H9 (cell line): ENCODE measurements around the gene PPM1M. TPM values are rescaled to one million over a fixed set of nuclear protein-coding genes. Genes with fewer than 3 reads are reported as not detected.

ENCODE experiments used
- DNase-seq: peaks from one replicate; pipeline ENCODE4 v3.0.0-alpha.2; 2017
- H2AFZ ChIP-seq: one replicate; pipeline ENCODE4 v1.6.1; 2013; ENCODE audit warnings: mild to moderate bottlenecking, low read length, control low read depth, moderate library complexity
- H2AK5ac ChIP-seq: 2 replicates; pipeline ENCODE4 v1.6.1; 2013; ENCODE audit warnings: low read length, control low read depth, mixed read lengths; ENCODE audit not compliant: insufficient read length
- H2BK120ac ChIP-seq: one replicate; pipeline ENCODE4 v1.6.1; 2013; ENCODE audit warnings: low read depth, mild to moderate bottlenecking, low read length, control low read depth, inconsistent platforms; ENCODE audit not compliant: poor library complexity, severe bottlenecking
- H2BK12ac ChIP-seq: 2 replicates; pipeline ENCODE4 v1.6.1; 2013; ENCODE audit warnings: low read length, control low read depth, mixed read lengths, low read depth; ENCODE audit not compliant: insufficient read length
- H2BK15ac ChIP-seq: 2 replicates; pipeline ENCODE4 v1.6.1; 2013; ENCODE audit warnings: low read depth, low read length, control low read depth
- H2BK20ac ChIP-seq: one replicate; pipeline ENCODE4 v1.6.1; 2013; ENCODE audit warnings: low read depth, mild to moderate bottlenecking, low read length, control low read depth, inconsistent platforms; ENCODE audit not compliant: poor library complexity, severe bottlenecking
- H2BK5ac ChIP-seq: 2 replicates; pipeline ENCODE4 v1.6.1; 2013; ENCODE audit warnings: low read length, control low read depth, mixed read lengths; ENCODE audit not compliant: insufficient read length
- H3K14ac ChIP-seq: 2 replicates; pipeline ENCODE4 v1.6.1; 2013; ENCODE audit warnings: low read length, control low read depth; ENCODE audit not compliant: insufficient read depth
- H3K18ac ChIP-seq: 2 replicates; pipeline ENCODE4 v1.6.1; 2013; ENCODE audit warnings: low read depth, mild to moderate bottlenecking, mixed read lengths, low read length, control low read depth; ENCODE audit not compliant: insufficient read length
- H3K23ac ChIP-seq: 2 replicates; pipeline ENCODE4 v1.6.1; 2013; ENCODE audit warnings: low read length, control low read depth, mixed read lengths, low read depth; ENCODE audit not compliant: insufficient read length
- H3K23me2 ChIP-seq: 2 replicates; pipeline ENCODE4 v1.6.1; 2013; ENCODE audit warnings: low read depth, mild to moderate bottlenecking, mixed read lengths, low read length, control low read depth; ENCODE audit not compliant: insufficient read length, poor library complexity, severe bottlenecking
- H3K27ac ChIP-seq: 2 replicates; pipeline ENCODE4 v1.5.1; 2013; ENCODE audit warnings: low read length, control low read depth, mixed read lengths, low read depth; ENCODE audit not compliant: insufficient read length
- H3K27me3 ChIP-seq: 2 replicates; pipeline ENCODE4 v1.6.1; 2013; ENCODE audit warnings: low read length, control low read depth, inconsistent platforms; ENCODE audit not compliant: insufficient read depth
- H3K4ac ChIP-seq: 2 replicates; pipeline ENCODE4 v1.6.1; 2013; ENCODE audit warnings: low read depth, mild to moderate bottlenecking, control low read depth, inconsistent platforms, low read length, moderate library complexity
- H3K4me1 ChIP-seq: 2 replicates; pipeline ENCODE4 v1.6.1; 2013; ENCODE audit warnings: low read length, control low read depth, inconsistent platforms; ENCODE audit not compliant: insufficient read depth
- H3K4me2 ChIP-seq: 2 replicates; pipeline ENCODE4 v1.6.1; 2013; ENCODE audit warnings: low read length, control low read depth, mixed read lengths; ENCODE audit not compliant: insufficient read length, insufficient read depth
- H3K56ac ChIP-seq: 2 replicates; pipeline ENCODE4 v1.6.1; 2013; ENCODE audit warnings: low read depth, mild to moderate bottlenecking, mixed read lengths, low read length, control low read depth; ENCODE audit not compliant: insufficient read length
- H3K79me1 ChIP-seq: 2 replicates; pipeline ENCODE4 v1.6.1; 2013; ENCODE audit warnings: low read depth, mild to moderate bottlenecking, moderate library complexity, low read length, control low read depth, inconsistent platforms; ENCODE audit not compliant: insufficient read depth, poor library complexity, severe bottlenecking
- H3K79me2 ChIP-seq: 2 replicates; pipeline ENCODE4 v1.6.1; 2013; ENCODE audit warnings: low read length, control low read depth, inconsistent platforms; ENCODE audit not compliant: insufficient read depth
- H3K9ac ChIP-seq: 2 replicates; pipeline ENCODE4 v1.6.1; 2013; ENCODE audit warnings: low read length, control low read depth, mixed read lengths; ENCODE audit not compliant: insufficient read length; ENCODE audit errors: extremely low read depth
- H3K9me3 ChIP-seq: one replicate; pipeline ENCODE4 v1.6.1; 2013; ENCODE audit warnings: low read depth, low read length, inconsistent platforms; ENCODE audit not compliant: control insufficient read depth
- H3T11ph ChIP-seq: one replicate; pipeline ENCODE4 v1.6.1; 2013; ENCODE audit warnings: mild to moderate bottlenecking, low read length, control low read depth, inconsistent platforms
- H4K20me1 ChIP-seq: one replicate; pipeline ENCODE4 v1.6.1; 2013; ENCODE audit not compliant: control insufficient read depth, insufficient read length, insufficient read depth
- H4K5ac ChIP-seq: 2 replicates; pipeline ENCODE4 v1.6.1; 2013; ENCODE audit warnings: low read depth, mild to moderate bottlenecking, mixed read lengths, low read length, control low read depth; ENCODE audit not compliant: insufficient read length
- H4K8ac ChIP-seq: replicated peaks from 2 replicates; pipeline ENCODE4 v1.6.1; 2013; ENCODE audit warnings: low read length, control low read depth, mixed read lengths, low read depth; ENCODE audit not compliant: insufficient read length
- H4K91ac ChIP-seq: 2 replicates; pipeline ENCODE4 v1.6.1; 2013; ENCODE audit warnings: low read depth, mild to moderate bottlenecking, moderate library complexity, mixed read lengths, low read length, control low read depth; ENCODE audit not compliant: insufficient read length
- H3K27ac Mint-ChIP-seq, 3 experiments: 2 replicates in 2 of 3; 3 replicates in 1 of 3; pipeline ENCODE4 v1.8.0; 2020 to 2021; ENCODE audit warnings: mixed read lengths in 3 of 3, mild to moderate bottlenecking in 1 of 3, moderate library complexity in 1 of 3
- H3K27me3 Mint-ChIP-seq: 2 replicates; pipeline ENCODE4 v1.8.0; 2021; ENCODE audit warnings: low read depth, mild to moderate bottlenecking, moderate library complexity, mixed read lengths
- H3K36me3 Mint-ChIP-seq, 3 experiments: 2 replicates in 2 of 3; 3 replicates in 1 of 3; pipeline ENCODE4 v1.8.0; 2020 to 2021; ENCODE audit warnings: low read depth in 3 of 3, mixed read lengths in 3 of 3; ENCODE audit not compliant: insufficient read depth in 1 of 3
- H3K4me1 Mint-ChIP-seq, 2 experiments: 2 replicates each; pipeline ENCODE4 v1.8.0; 2020; ENCODE audit warnings: mixed read lengths in 2 of 2
- H3K4me3 Mint-ChIP-seq, 2 experiments: 2 replicates in 1 of 2; 3 replicates in 1 of 2; pipeline ENCODE4 v1.8.0; 2020 to 2021; ENCODE audit warnings: mild to moderate bottlenecking in 2 of 2, mixed read lengths in 2 of 2, moderate library complexity in 1 of 2
- H3K9me3 Mint-ChIP-seq, 2 experiments: 2 replicates in 1 of 2; 3 replicates in 1 of 2; pipeline ENCODE4 v1.8.0; 2020; ENCODE audit warnings: mild to moderate bottlenecking in 2 of 2, mixed read lengths in 2 of 2, moderate library complexity in 1 of 2
- CTCF ChIP-seq: fragments of 200-600 bp; sonication (generic); conservative IDR thresholded peaks from 3 replicates; pipeline ENCODE4 v1.8.0; 2021; ENCODE audit warnings: antibody characterized with exemption, mild to moderate bottlenecking
- WGBS: extraction: QIAGEN DNeasy Blood & Tissue Kit; methylation state at CpG from one replicate; pipeline ENCODE4 v1.1.7; 2013; ENCODE audit warnings: missing lambda C conversion rate, low lambda C conversion rate, mixed read lengths; ENCODE audit not compliant: insufficient read length; ENCODE audit errors: extremely low coverage; 5-methylcytosine and 5-hydroxymethylcytosine counted together
- total RNA-seq: library from RNA; stranded (reverse); gene quantifications from 2 replicates; pipeline ENCODE4 v1.2.1, GENCODE V29; 2021

PPM1M gene
- total RNA-seq, 1 experiment from 2014 or later = 7.4 TPM

- H3K9me3 Mint-ChIP-seq = no peaks in the 10 kb centered on the region
- peaks cover 30 to 69% (median 63%) of the 10 kb centered on the region in 3 experiments; a peak in 6 of 7 replicates for H3K36me3 Mint-ChIP-seq
- H3K4me2 ChIP-seq = no peak overlapping the region
- no peak overlapping the region for H2AK5ac ChIP-seq
- no peak overlapping the region for H3K9ac ChIP-seq
- no peak overlapping the region for H3K27ac ChIP-seq
- no peaks in the 10 kb centered on the region for H3K27me3 ChIP-seq
- H3K27ac Mint-ChIP-seq = no peak overlapping the region
- H3K23ac ChIP-seq = no peak overlapping the region
- no peaks in the 10 kb centered on the region for H3K4me1 ChIP-seq
- no peak overlapping the region for H3K56ac ChIP-seq
- H3K14ac ChIP-seq = no peak overlapping the region
- H2BK120ac ChIP-seq = no peak overlapping the region
- TF ChIP-seq CTCF = no peak
- no peak overlapping the region for H3K4me3 Mint-ChIP-seq
- peaks cover 7% of the 10 kb centered on the region for H3K23me2 ChIP-seq
- no peak overlapping the region for H3K18ac ChIP-seq
- no peak overlapping the region for H3K4ac ChIP-seq
- no peak overlapping the region for H4K8ac ChIP-seq
- H3K4me1 Mint-ChIP-seq = peaks cover 16 to 17% of the 10 kb centered on the region in 2 experiments
- no peak overlapping the region for H2BK15ac ChIP-seq
- H4K91ac ChIP-seq = no peak overlapping the region
- no peak for DNase-seq
- no CpG with 5 or more reads among the region's 5 CpGs for WGBS
- H3K9me3 ChIP-seq = no peaks in the 10 kb centered on the region
- H3K27me3 Mint-ChIP-seq = peaks cover 2% of the 10 kb centered on the region; the same call in 1 of the 2 replicates
- H2AFZ ChIP-seq = no peak overlapping the region
- no peak overlapping the region for H2BK20ac ChIP-seq
- no peak overlapping the region for H2BK5ac ChIP-seq
- H3K79me2 ChIP-seq = no peaks in the 10 kb centered on the region
- H2BK12ac ChIP-seq = no peak overlapping the region
- no peak overlapping the region for H3T11ph ChIP-seq
- no peak overlapping the region for H4K5ac ChIP-seq
- H4K20me1 ChIP-seq = no peaks in the 10 kb centered on the region
- H3K79me1 ChIP-seq = no peaks in the 10 kb centered on the region
Measured at GRCh38 chr3:52200981-52201679, 44.4 kb upstream of the PPM1M start.
